ENCODE data around the gene CFAP251. TPM values are rescaled to one million over a fixed set of nuclear protein-coding genes. Genes with fewer than 3 reads are reported as not detected.
"Not testable (repeated sequence)": the region's sequence is repeated elsewhere in the genome, so short reads cannot be mapped to it uniquely, and the experiment has no call there.

CFAP251 gene
- total and polyA plus RNA-seq, 2 experiments from 2014 or later = 3.0 to 3.7 TPM

DNA sequence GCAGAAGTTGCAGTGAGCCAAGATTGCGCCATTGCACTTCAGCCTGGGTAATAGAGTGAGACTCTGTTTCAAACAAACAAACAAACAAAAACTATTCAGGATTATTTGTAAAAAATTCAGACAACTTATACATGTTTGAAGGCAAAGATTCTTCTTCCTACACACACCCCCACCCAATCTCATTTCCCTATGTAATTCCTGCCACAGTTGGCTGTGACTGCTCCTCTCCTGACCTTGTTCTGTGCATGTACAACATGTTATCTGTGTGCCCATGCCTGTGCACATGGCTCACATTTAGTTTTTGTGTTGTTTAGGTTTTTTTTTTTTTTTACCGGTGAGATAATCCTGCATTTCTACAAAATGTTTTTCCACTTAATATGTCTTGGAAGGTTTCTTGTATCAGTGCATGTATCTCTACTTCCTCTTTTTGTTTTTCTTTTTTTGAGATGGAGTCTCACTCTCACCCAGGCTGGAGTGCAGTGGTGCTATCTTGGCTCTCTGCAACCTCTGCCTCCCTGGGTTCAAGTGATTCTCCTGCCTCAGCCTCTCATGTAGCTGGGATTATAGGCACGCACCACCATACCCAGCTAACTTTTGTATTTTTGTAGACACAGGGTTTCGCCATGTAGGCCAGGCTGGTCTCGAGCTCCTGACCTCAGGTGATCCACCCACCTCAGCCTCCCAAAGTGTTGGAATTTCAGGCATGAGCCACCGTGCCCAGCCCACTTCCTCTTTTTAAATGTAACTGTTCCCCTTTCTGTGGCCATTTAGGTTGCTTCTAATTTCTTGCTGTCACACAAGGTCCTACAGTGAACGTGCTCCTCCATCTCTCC is 8.7 kb downstream of the CFAP251 start:
- WGBS (ENCODE audit: low lambda C conversion rate, missing lambda C conversion rate) = 84% methylated on average over 7 of the region's 7 CpGs
- Histone ChIP-seq H3K27me3 (no peaks in the 10 kb centered on the region), H2AFZ (no peak overlapping the region), H3K4me3 (no peak overlapping the region), H3K9me2 (replicated peaks; ENCODE audit: insufficient read depth) (no peaks in the 10 kb centered on the region), H3K9me3 (ENCODE audit: low read depth) (no peaks in the 10 kb centered on the region), H4K20me1 (ENCODE audit: insufficient read depth, poor library complexity, severe bottlenecking) (no peaks in the 10 kb centered on the region), H3K4me1 (ENCODE audit: insufficient read depth) (peaks cover 6% of the 10 kb centered on the region), H3K79me2 (no peaks in the 10 kb centered on the region), H3K27ac (no peak overlapping the region), H3K36me3 (replicated peaks; ENCODE audit: insufficient read depth, low read depth) (no peaks in the 10 kb centered on the region), H3K4me2 (no peak overlapping the region)
- TF ChIP-seq, protein P1, sequence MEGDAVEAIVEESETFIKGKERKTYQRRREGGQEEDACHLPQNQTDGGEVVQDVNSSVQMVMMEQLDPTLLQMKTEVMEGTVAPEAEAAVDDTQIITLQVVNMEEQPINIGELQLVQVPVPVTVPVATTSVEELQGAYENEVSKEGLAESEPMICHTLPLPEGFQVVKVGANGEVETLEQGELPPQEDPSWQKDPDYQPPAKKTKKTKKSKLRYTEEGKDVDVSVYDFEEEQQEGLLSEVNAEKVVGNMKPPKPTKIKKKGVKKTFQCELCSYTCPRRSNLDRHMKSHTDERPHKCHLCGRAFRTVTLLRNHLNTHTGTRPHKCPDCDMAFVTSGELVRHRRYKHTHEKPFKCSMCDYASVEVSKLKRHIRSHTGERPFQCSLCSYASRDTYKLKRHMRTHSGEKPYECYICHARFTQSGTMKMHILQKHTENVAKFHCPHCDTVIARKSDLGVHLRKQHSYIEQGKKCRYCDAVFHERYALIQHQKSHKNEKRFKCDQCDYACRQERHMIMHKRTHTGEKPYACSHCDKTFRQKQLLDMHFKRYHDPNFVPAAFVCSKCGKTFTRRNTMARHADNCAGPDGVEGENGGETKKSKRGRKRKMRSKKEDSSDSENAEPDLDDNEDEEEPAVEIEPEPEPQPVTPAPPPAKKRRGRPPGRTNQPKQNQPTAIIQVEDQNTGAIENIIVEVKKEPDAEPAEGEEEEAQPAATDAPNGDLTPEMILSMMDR (IDR thresholded peaks at IDR 0.05; ENCODE audit: poor library complexity) = no peak
- TF ChIP-seq EZH2 (IDR thresholded peaks at IDR 0.05; ENCODE audit: borderline replicate concordance) (no peak), EZH2phosphoT487 (IDR thresholded peaks at IDR 0.05; ENCODE audit: low read depth, severe bottlenecking, unreplicated experiment) (no peak)
- no peak for DNase-seq (ENCODE audit: low spot score)

DNA sequence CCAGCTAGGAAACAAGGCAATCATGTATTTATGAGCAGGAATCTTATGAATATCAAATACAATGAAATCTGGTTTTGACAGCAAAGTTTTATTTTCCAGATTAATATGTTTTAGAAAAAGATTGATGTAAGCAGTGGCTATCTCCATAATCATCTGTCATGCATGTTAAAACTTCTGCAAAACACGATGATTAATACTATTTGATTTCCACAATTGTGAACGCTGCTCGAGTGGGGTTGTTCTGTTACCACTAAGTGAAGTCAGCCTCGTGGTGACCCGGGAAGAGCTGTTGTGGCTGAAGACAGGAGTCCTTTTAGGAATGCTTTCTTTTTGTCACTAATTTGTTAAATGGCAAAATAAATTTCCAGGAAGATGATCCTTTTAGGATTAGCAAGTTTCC is 9.4 kb downstream of the CFAP251 start:
- no peaks in the 10 kb centered on the region for H3K9me2 ChIP-seq (replicated peaks; ENCODE audit: insufficient read depth)
- H3K27me3 ChIP-seq = no peaks in the 10 kb centered on the region
- H3K4me2 ChIP-seq = no peak overlapping the region
- DNase-seq (ENCODE audit: low spot score) = no peak
- H2AFZ ChIP-seq = no peak overlapping the region
- H3K4me3 ChIP-seq = no peak overlapping the region
- H4K20me1 ChIP-seq (ENCODE audit: insufficient read depth, poor library complexity, severe bottlenecking) = no peaks in the 10 kb centered on the region
- H3K79me2 ChIP-seq = no peaks in the 10 kb centered on the region
- no peaks in the 10 kb centered on the region for H3K36me3 ChIP-seq (replicated peaks; ENCODE audit: insufficient read depth, low read depth)
- WGBS (ENCODE audit: low lambda C conversion rate, missing lambda C conversion rate) = 88% methylated on average over 5 of the region's 5 CpGs
- H3K4me1 ChIP-seq (ENCODE audit: insufficient read depth) = peaks cover 6% of the 10 kb centered on the region
- TF ChIP-seq, protein P1 (IDR thresholded peaks at IDR 0.05; ENCODE audit: poor library complexity) = no peak
- TF ChIP-seq EZH2 (IDR thresholded peaks at IDR 0.05; ENCODE audit: borderline replicate concordance) (no peak), EZH2phosphoT487 (IDR thresholded peaks at IDR 0.05; ENCODE audit: low read depth, severe bottlenecking, unreplicated experiment) (no peak)
- no peak overlapping the region for H3K27ac ChIP-seq
- H3K9me3 ChIP-seq (ENCODE audit: low read depth) = no peaks in the 10 kb centered on the region

DNA sequence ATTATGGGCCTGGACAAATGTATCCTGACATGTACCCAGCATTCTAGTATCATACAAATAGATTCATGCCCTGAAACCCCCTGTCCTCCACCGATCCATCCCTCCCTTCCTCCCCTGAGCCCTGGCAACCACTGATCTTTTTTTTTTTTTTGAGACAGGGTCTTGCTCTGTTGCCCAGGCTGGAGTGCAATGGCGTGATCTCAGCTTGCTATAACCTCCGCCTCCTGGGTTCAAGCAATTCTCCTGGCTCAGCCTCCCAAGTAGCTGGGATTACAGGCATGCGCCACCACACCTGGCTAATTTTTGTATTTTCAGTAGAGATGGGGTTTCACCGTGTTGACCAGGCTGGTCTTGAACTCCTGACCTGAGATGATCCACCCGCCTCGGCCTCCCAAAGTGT is 11.2 kb downstream of the CFAP251 start:
- H3K9me3 ChIP-seq (ENCODE audit: low read depth); H3K27me3 ChIP-seq; DNase-seq (ENCODE audit: low spot score); H3K9me2 ChIP-seq (replicated peaks; ENCODE audit: insufficient read depth); H3K36me3 ChIP-seq (replicated peaks; ENCODE audit: insufficient read depth, low read depth); H3K27ac ChIP-seq; H3K4me3 ChIP-seq; H3K4me2 ChIP-seq; H3K79me2 ChIP-seq; H4K20me1 ChIP-seq (ENCODE audit: insufficient read depth, poor library complexity, severe bottlenecking); H2AFZ ChIP-seq; H3K4me1 ChIP-seq (ENCODE audit: insufficient read depth): not testable (repeated sequence)
- 98% methylated on average over 7 of the region's 7 CpGs for WGBS (ENCODE audit: low lambda C conversion rate, missing lambda C conversion rate)

DNA sequence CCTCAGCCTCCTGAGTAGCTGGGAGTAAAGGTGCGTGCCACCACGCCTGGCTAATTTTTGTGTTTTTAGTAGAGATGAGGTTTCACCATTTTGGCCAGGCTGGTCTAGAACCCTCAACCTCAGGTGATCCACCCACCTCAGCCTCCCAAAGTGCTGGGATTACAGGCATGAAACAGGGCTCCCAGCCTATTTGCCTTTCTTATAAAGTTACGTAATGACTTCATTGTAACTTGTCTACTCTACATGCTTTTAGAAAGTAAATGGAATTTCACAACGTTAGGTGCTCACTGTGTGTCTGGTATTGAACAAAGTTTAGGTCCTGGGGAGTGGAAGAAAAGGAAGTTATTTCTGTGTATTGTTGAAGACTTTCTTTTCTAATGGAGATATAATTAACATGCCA is 12.5 kb downstream of the CFAP251 start:
- no peak for DNase-seq (ENCODE audit: low spot score)
- Histone ChIP-seq H3K4me3 (no peak overlapping the region), H3K27ac (no peak overlapping the region), H3K9me2 (replicated peaks; ENCODE audit: insufficient read depth) (no peaks in the 10 kb centered on the region), H4K20me1 (ENCODE audit: insufficient read depth, poor library complexity, severe bottlenecking) (no peaks in the 10 kb centered on the region), H3K36me3 (replicated peaks; ENCODE audit: insufficient read depth, low read depth) (no peaks in the 10 kb centered on the region), H3K27me3 (no peaks in the 10 kb centered on the region), H2AFZ (no peak overlapping the region), H3K4me1 (ENCODE audit: insufficient read depth) (no peaks in the 10 kb centered on the region), H3K79me2 (no peaks in the 10 kb centered on the region), H3K9me3 (ENCODE audit: low read depth) (no peaks in the 10 kb centered on the region), H3K4me2 (no peak overlapping the region)
- TF ChIP-seq EZH2 (IDR thresholded peaks at IDR 0.05; ENCODE audit: borderline replicate concordance) (no peak), EZH2phosphoT487 (IDR thresholded peaks at IDR 0.05; ENCODE audit: low read depth, severe bottlenecking, unreplicated experiment) (no peak)
- TF ChIP-seq, protein P1 (IDR thresholded peaks at IDR 0.05; ENCODE audit: poor library complexity) = no peak
- 80% methylated on average over 4 of the region's 4 CpGs for WGBS (ENCODE audit: low lambda C conversion rate, missing lambda C conversion rate)
